PFSK-1 (cell line): Measurements from ENCODE around the gene GFY.

Source experiments
- POLR2AphosphoS5 ChIP-seq: IDR thresholded peaks from 2 replicates; pipeline ENCODE4 v1.6.1; 2012; ENCODE audit warnings: low read depth, mild to moderate bottlenecking, control low read depth, low read length, moderate library complexity
- TAF1 ChIP-seq: IDR thresholded peaks from 2 replicates; pipeline ENCODE4 v1.6.1; 2012; ENCODE audit warnings: low read length, control low read depth, borderline replicate concordance; ENCODE audit not compliant: insufficient read depth
- TF ChIP-seq, protein P1 (sequence below), 2 experiments: IDR thresholded peaks; 2 replicates each; pipeline versions ENCODE4 v1.6.1 to v1.8.0; 2011 to 2012; ENCODE audit warnings: low read depth in 2 of 2, low read length in 2 of 2, control low read depth in 1 of 2, inconsistent platforms in 1 of 2, mild to moderate bottlenecking in 1 of 2, moderate library complexity in 1 of 2; ENCODE audit not compliant: insufficient read depth in 1 of 2

DNA sequence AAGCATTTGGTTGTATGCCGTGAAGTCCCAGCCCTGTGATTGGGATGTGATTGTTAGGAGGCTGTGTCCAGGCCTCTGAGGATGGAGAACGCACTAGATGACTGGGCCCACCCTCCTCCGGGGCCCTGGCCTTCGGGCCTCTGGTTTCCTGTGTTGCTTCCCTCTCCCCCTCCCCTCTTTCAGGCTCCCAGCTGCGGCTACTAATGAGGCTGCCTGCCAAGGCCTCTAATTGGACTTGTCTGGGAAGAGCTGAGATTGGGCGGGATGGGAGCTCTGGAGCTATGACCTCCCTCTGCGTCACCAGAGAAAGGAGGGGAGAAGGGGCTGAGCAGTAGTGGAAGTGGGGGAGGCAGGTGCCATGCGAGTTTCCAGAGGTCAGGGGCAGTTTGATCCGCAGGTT lies 11.8 kb upstream of the GFY start:
- TF ChIP-seq, protein P1, sequence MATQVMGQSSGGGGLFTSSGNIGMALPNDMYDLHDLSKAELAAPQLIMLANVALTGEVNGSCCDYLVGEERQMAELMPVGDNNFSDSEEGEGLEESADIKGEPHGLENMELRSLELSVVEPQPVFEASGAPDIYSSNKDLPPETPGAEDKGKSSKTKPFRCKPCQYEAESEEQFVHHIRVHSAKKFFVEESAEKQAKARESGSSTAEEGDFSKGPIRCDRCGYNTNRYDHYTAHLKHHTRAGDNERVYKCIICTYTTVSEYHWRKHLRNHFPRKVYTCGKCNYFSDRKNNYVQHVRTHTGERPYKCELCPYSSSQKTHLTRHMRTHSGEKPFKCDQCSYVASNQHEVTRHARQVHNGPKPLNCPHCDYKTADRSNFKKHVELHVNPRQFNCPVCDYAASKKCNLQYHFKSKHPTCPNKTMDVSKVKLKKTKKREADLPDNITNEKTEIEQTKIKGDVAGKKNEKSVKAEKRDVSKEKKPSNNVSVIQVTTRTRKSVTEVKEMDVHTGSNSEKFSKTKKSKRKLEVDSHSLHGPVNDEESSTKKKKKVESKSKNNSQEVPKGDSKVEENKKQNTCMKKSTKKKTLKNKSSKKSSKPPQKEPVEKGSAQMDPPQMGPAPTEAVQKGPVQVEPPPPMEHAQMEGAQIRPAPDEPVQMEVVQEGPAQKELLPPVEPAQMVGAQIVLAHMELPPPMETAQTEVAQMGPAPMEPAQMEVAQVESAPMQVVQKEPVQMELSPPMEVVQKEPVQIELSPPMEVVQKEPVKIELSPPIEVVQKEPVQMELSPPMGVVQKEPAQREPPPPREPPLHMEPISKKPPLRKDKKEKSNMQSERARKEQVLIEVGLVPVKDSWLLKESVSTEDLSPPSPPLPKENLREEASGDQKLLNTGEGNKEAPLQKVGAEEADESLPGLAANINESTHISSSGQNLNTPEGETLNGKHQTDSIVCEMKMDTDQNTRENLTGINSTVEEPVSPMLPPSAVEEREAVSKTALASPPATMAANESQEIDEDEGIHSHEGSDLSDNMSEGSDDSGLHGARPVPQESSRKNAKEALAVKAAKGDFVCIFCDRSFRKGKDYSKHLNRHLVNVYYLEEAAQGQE (IDR thresholded peaks at IDR 0.05; ENCODE audit: insufficient read depth in 1 of 2, low read depth in 2 of 2, low read length in 2 of 2), result no peak
- TF ChIP-seq POLR2AphosphoS5 (no peak), TAF1 (no peak)
